T-helper 2 cell treated with Interferon-gamma antibody and Interleukin-4, amounts not matched to agents 100 ng/mL and 5 ng/mL, for 36 hours (primary cell): ENCODE results near the gene FTL. TPM values are rescaled to one million over a fixed set of nuclear protein-coding genes. Genes with fewer than 3 reads are reported as not detected.

Experiments
- intact Hi-C: fragments of 100-400 bp; cut with micrococcal nuclease; formaldehyde crosslinking; loops from one replicate; pipeline ENCODE4 v1.15.1; 2023
- total RNA-seq: library from RNA; stranded (reverse); gene quantifications from 2 replicates; pipeline ENCODE4 v1.2.3, GENCODE V29; 2022

The FTL gene
- total RNA-seq, 1 donor from 2014 or later: 704 TPM

- intact Hi-C loops: loop anchor here (1.0 to 10.0 kb wide), 5 partner anchors 10 to 330 kb away; partner anchors contain the start of genes BAX, DBP, GYS1 and NUCB1
Observed at GRCh38 chr19:48964205-48965039, 687 bp upstream of the FTL start.

GRCh38 chr19:48965806-48966540, 864 bp downstream of the FTL start:
- intact Hi-C loops: loop anchor here (1.0 to 10.0 kb wide), 5 partner anchors 12 to 331 kb away; partner anchors contain the start of genes BAX, DBP, GYS1 and NUCB1

GRCh38 chr19:48966541-48967345, 1.6 kb downstream of the FTL start:
- intact Hi-C loops: loop anchor here (10.0 kb wide), 1 partner anchor 332 kb away; the partner anchor contains the start of gene DBP

GRCh38 chr19:48967346-48968178, 2.5 kb downstream of the FTL start:
- intact Hi-C loops: loop anchor here (10.0 kb wide), 1 partner anchor 333 kb away; the partner anchor contains the start of gene DBP

GRCh38 chr19:48968179-48968661, 3.1 kb downstream of the FTL start:
- intact Hi-C loops: loop anchor here (10.0 kb wide), 1 partner anchor 333 kb away; the partner anchor contains the start of gene DBP

GRCh38 chr19:48968813-48969218, 3.7 kb downstream of the FTL start:
- intact Hi-C loops: loop anchor here (10.0 kb wide), 1 partner anchor 334 kb away; the partner anchor contains the start of gene DBP

GRCh38 chr19:48969276-48970138, 4.4 kb downstream of the FTL start:
- intact Hi-C loops: loop anchor here (2.0 to 10.0 kb wide), 2 partner anchors 175 to 335 kb away; partner anchors contain the start of gene DBP

GRCh38 chr19:48970139-48970766, 5.1 kb downstream of the FTL start:
- intact Hi-C loops: loop anchor here (2.0 kb wide), 1 partner anchor 175 kb away; no protein-coding TSS in a partner anchor

GRCh38 chr19:48970923-48971395, 5.8 kb downstream of the FTL start:
- intact Hi-C loops: loop anchor here (2.0 kb wide), 1 partner anchor 176 kb away; no protein-coding TSS in a partner anchor

- intact Hi-C loops: no loop called here
Observed at GRCh38 chr19:48975947-48976847, 11.1 kb downstream of the FTL start.

GRCh38 chr19:48977061-48977460, 12.0 kb downstream of the FTL start:
- intact Hi-C loops: no loop called here

- intact Hi-C loops: no loop called here
Observed at GRCh38 chr19:48982280-48982679, 17.2 kb downstream of the FTL start.

GRCh38 chr19:48985711-48986110, 20.6 kb downstream of the FTL start:
- intact Hi-C loops: no loop called here

GRCh38 chr19:48986211-48986610, 21.1 kb downstream of the FTL start:
- intact Hi-C loops: no loop called here

- intact Hi-C loops: no loop called here
Observed at GRCh38 chr19:48987323-48987722, 22.2 kb downstream of the FTL start.

- intact Hi-C loops: no loop called here
Observed at GRCh38 chr19:48988286-48988685, 23.2 kb downstream of the FTL start.

- intact Hi-C loops: no loop called here
Observed at GRCh38 chr19:48988860-48989259, 23.8 kb downstream of the FTL start.
